DOHH2 (cell line): ENCODE measurements around the gene AAMP.

ENCODE experiments used
- H3F3A ChIP-seq: fragments of 200-600 bp; sonication (generic), shearing (Covaris generic); 2 replicates; pipeline ENCODE4 v1.6.0; 2016; ENCODE audit warnings: antibody characterized with exemption, mild to moderate bottlenecking; ENCODE audit not compliant: control insufficient read depth, insufficient read depth
- H3K27ac ChIP-seq: fragments of 200-600 bp; sonication (generic); 2 replicates; pipeline ENCODE4 v1.5.1; 2014; ENCODE audit warnings: low read depth, mild to moderate bottlenecking, low read length, moderate library complexity
- H3K27me3 ChIP-seq: fragments of 200-600 bp; sonication (generic); 2 replicates; pipeline ENCODE4 v1.6.1; 2014; ENCODE audit warnings: mild to moderate bottlenecking, low read length, mixed read lengths; ENCODE audit not compliant: control insufficient read depth
- H3K36me3 ChIP-seq: fragments of 200-600 bp; sonication (generic); 2 replicates; pipeline ENCODE4 v1.6.1; 2014; ENCODE audit warnings: mild to moderate bottlenecking, low read length, moderate library complexity, mixed read lengths; ENCODE audit not compliant: control insufficient read depth
- H3K4me1 ChIP-seq: fragments of 200-600 bp; sonication (generic); 2 replicates; pipeline ENCODE4 v1.6.1; 2014; ENCODE audit warnings: mild to moderate bottlenecking, low read length, mixed read lengths; ENCODE audit not compliant: control insufficient read depth
- H3K4me2 ChIP-seq: fragments of 200-600 bp; sonication (generic); 2 replicates; pipeline ENCODE4 v1.6.0; 2014; ENCODE audit warnings: mild to moderate bottlenecking, low read length, moderate library complexity
- H3K4me3 ChIP-seq: fragments of 200-600 bp; sonication (generic); 2 replicates; pipeline ENCODE4 v1.5.1; 2014; ENCODE audit warnings: mild to moderate bottlenecking, low read length, mixed read lengths
- H3K79me2 ChIP-seq: fragments of 200-600 bp; sonication (generic); 2 replicates; pipeline ENCODE4 v1.6.1; 2014; ENCODE audit warnings: mild to moderate bottlenecking, low read length, mixed read lengths; ENCODE audit not compliant: control insufficient read depth
- H3K9me2 ChIP-seq: fragments of 200-600 bp; sonication (generic); replicated peaks from 2 replicates; pipeline ENCODE4 v1.6.1; 2014; ENCODE audit warnings: mild to moderate bottlenecking, low read length, mixed read lengths; ENCODE audit not compliant: control insufficient read depth
- H3K9me3 ChIP-seq: fragments of 200-600 bp; sonication (generic); 2 replicates; pipeline ENCODE4 v1.6.1; 2014; ENCODE audit warnings: antibody characterized with exemption, low read length, mixed read lengths; ENCODE audit not compliant: control insufficient read depth, insufficient read depth
- H4K20me1 ChIP-seq: fragments of 200-600 bp; sonication (generic); 2 replicates; pipeline ENCODE4 v1.6.0; 2014; ENCODE audit warnings: low read depth, mild to moderate bottlenecking, antibody characterized with exemption, low read length, moderate library complexity; ENCODE audit not compliant: control insufficient read depth, insufficient read depth
- EZH2phosphoT487 ChIP-seq: fragments of 200-600 bp; sonication (generic); IDR thresholded peaks from 2 replicates; pipeline ENCODE4 v1.6.1; 2017; ENCODE audit warnings: borderline replicate concordance, mild to moderate bottlenecking, antibody characterized with exemption, low read length, moderate library complexity, mixed read lengths
- TF ChIP-seq, protein P1 (sequence below): fragments of 200-600 bp; sonication (generic); IDR thresholded peaks from one replicate; pipeline ENCODE4 v1.5.1; 2014; ENCODE audit warnings: antibody characterized with exemption, mild to moderate bottlenecking, low read depth, low read length; ENCODE audit not compliant: poor library complexity, severe bottlenecking

AAMP gene

DNA sequence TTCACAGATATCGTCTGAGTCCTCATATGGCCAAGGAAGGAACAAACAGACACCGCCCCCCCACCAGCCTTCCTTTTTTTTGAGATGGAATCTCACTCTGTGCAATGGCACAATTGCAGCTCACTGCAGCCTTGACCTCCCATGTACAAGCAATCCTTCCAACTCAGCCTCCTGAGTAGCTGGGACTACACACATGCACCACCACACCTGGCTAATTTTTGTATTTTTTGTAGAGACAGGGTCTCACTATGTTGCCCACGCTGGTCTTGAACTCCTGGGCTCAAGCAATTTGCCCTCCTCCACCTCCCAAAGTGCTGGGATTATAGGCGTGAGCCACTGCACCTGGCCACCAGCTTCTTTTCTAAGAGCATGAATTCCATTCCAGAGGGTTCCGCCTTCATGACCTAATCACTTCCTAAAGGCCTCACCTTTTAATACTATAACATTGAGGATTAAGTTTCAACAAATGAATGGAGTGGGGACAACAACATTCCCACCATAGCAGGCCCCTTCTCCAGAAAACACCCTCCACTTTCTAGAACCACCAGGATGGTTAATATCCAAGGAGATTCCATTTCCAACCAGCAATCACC, 24.6 kb upstream of the AAMP start:
- H3K27ac ChIP-seq, result no peak overlapping the region

DNA sequence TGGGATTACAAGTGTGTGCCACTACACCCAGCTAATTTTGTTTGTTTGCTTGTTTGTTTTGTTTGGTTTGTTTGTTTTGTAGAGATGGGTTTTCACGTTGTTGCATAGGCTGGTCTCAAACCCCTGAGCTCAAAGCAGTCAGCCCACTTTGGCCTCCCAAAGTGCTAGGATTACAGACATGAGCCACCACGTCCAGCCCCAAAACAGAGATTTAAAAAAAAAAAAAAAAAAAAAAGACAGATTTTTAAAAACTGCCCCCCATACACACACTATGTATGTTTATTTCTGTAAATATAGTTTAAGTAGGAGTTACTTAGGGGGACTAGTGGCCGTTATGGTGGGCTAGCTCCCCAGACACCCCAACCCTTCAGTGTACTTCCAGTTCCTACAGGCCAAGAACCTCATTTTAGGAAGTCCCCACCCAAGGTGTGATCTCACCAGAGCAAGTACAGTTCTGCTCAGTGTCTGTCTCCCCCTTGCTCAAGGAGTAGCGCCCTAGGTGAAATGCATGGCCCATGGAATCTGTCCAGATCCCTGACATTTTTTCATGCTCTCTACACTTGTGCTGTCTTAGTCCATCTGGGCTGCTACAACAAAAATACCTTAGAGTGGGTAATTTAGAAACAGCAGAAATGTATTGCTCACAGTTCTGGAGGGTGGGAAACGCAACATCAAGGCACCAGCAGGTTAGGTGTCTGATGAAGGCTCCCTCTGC, 23.9 kb upstream of the AAMP start:
- no peaks in the 10 kb centered on the region for H3K27me3 ChIP-seq
- no peaks in the 10 kb centered on the region for H3K9me3 ChIP-seq
- no peaks in the 10 kb centered on the region for H4K20me1 ChIP-seq
- H3K9me2 ChIP-seq, result no peaks in the 10 kb centered on the region
- H3K79me2 ChIP-seq, result peaks cover 22% of the 10 kb centered on the region
- H3K4me1 ChIP-seq, result peaks cover 39% of the 10 kb centered on the region
- no peaks in the 10 kb centered on the region for H3K36me3 ChIP-seq
- TF ChIP-seq, protein P1, sequence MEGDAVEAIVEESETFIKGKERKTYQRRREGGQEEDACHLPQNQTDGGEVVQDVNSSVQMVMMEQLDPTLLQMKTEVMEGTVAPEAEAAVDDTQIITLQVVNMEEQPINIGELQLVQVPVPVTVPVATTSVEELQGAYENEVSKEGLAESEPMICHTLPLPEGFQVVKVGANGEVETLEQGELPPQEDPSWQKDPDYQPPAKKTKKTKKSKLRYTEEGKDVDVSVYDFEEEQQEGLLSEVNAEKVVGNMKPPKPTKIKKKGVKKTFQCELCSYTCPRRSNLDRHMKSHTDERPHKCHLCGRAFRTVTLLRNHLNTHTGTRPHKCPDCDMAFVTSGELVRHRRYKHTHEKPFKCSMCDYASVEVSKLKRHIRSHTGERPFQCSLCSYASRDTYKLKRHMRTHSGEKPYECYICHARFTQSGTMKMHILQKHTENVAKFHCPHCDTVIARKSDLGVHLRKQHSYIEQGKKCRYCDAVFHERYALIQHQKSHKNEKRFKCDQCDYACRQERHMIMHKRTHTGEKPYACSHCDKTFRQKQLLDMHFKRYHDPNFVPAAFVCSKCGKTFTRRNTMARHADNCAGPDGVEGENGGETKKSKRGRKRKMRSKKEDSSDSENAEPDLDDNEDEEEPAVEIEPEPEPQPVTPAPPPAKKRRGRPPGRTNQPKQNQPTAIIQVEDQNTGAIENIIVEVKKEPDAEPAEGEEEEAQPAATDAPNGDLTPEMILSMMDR, result no peak
- TF ChIP-seq EZH2phosphoT487, result no peak
- H3F3A ChIP-seq, result peaks cover 10% of the 10 kb centered on the region
- H3K4me3 ChIP-seq, result no peak overlapping the region
- no peak overlapping the region for H3K27ac ChIP-seq
- H3K4me2 ChIP-seq, result no peak overlapping the region

More for the DNA sequence above, 24.6 kb upstream of the AAMP start:
- no peak for TF ChIP-seq EZH2phosphoT487
- TF ChIP-seq, protein P1, result no peak
- Histone ChIP-seq H3K27me3 (no peaks in the 10 kb centered on the region), H3K4me2 (no peak overlapping the region), H3K9me2 (no peaks in the 10 kb centered on the region), H3K79me2 (peaks cover 22% of the 10 kb centered on the region), H3K36me3 (no peaks in the 10 kb centered on the region), H3F3A (peaks cover 10% of the 10 kb centered on the region), H3K4me1 (peaks cover 39% of the 10 kb centered on the region), H4K20me1 (no peaks in the 10 kb centered on the region), H3K4me3 (no peak overlapping the region), H3K9me3 (no peaks in the 10 kb centered on the region)

DNA sequence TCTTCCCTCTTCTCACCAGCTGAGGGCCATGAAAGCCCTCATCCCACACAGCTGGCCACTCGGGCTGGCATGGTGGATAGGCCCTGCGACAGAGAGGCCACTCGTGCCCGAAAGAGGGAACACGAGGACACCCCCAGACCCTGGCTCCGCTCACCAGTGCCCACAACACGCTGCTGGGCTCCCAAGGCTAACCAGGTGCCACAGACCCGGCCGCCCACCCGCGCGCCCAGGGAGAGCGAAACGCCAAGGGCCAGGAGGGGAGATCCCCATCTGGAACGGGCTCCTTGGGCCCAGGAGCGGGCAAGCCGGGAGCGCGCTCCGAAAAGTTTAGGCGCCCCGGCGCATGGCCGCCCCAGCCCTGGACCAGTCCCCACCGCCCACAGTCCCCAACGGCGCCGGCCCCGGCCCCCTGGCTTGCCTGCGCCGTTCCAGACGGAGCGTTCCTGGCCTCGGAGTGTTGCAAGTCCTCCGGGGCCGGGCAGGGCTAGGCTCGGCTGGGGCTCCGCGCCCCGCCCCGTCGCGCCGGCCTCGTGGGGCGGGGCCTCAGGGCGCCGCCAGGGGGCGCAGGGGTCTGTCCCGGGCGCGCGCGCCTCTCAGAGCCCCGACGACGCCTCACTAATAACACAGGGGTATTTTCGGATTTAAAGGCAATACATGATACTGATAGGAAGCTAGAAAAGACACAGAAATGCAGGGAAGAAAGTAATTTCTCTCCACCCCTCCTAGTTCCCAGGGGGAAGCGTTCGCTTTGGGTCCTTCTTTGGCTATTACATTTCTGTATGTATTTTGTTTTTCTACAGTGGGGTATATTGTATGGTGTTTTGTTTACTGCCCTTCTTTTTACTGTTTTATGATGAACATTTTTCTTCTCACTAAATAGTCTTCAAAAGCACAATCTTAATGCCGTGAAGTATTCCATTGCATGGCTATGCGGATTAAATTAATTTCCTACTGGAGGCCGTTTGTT, 22.4 kb upstream of the AAMP start, which contains the start of gene TMBIM1:
Gene TMBIM1, minus strand, starts transcription at position 456 of the 967 bp plus-strand sequence. CDS start 10,362 bp downstream, outside the sequence.
- Histone ChIP-seq H3K9me3 (no peaks in the 10 kb centered on the region), H3K27ac (peak within 1 kb of the TSS; percentile 65), H3K4me3 (peak within 1 kb of the TSS; percentile 82), H3K4me2 (peak within 1 kb of the TSS; percentile 78), H4K20me1 (no peaks in the 10 kb centered on the region), H3K79me2 (peaks cover 26% of the 10 kb centered on the region), H3K4me1 (peaks cover 47% of the 10 kb centered on the region), H3K27me3 (no peaks in the 10 kb centered on the region), H3K9me2 (no peaks in the 10 kb centered on the region), H3F3A (peaks cover 10% of the 10 kb centered on the region), H3K36me3 (no peaks in the 10 kb centered on the region)
- no peak for TF ChIP-seq EZH2phosphoT487
- TF ChIP-seq, protein P1, result peak; percentile 65
